HG03521 (cell line): ENCODE measurements around the gene CPPED1.
"Not testable (repeated sequence)": the region's sequence is repeated elsewhere in the genome, so short reads cannot be mapped to it uniquely, and the experiment has no call there.

Experiments
- ATAC-seq: cut with Tn5 transposase; IDR thresholded peaks from one replicate; pipeline ENCODE4 v1.9.1; 2021; ENCODE audit warnings: mild to moderate bottlenecking, moderate library complexity; ENCODE audit not compliant: unreplicated experiment

CPPED1 gene

GRCh38 chr16:12803203-12804093 lies at the start of gene CPPED1:
CPPED1 (minus strand) TSS chr16:12803887; CDS start chr16:12803776, 111 bp downstream.
- peak; percentile 90 for ATAC-seq

- no peak for ATAC-seq
These were observed 46.5 kb upstream of the CPPED1 start for GRCh38 chr16:12850186-12850585.

GRCh38 chr16:12846592-12846991 lies 42.9 kb upstream of the CPPED1 start:
- ATAC-seq: no peak

GRCh38 chr16:12845282-12845681 lies 41.6 kb upstream of the CPPED1 start:
- ATAC-seq: no peak

- ATAC-seq: no peak
These were observed 34.1 kb upstream of the CPPED1 start for GRCh38 chr16:12837756-12838155.

GRCh38 chr16:12837291-12837690 lies 33.6 kb upstream of the CPPED1 start:
- no peak for ATAC-seq

GRCh38 chr16:12833926-12834325 lies 30.2 kb upstream of the CPPED1 start:
- no peak for ATAC-seq

- no peak for ATAC-seq
These were observed 25.6 kb upstream of the CPPED1 start for GRCh38 chr16:12829096-12829888.

GRCh38 chr16:12828206-12828605 lies 24.5 kb upstream of the CPPED1 start:
- no peak for ATAC-seq

- no peak for ATAC-seq
These were observed 22.9 kb upstream of the CPPED1 start for GRCh38 chr16:12826559-12826958.

GRCh38 chr16:12819126-12820117 lies 15.7 kb upstream of the CPPED1 start:
- ATAC-seq: no peak

- ATAC-seq: no peak
These were observed 14.6 kb upstream of the CPPED1 start for GRCh38 chr16:12818326-12818725.

- not testable (repeated sequence) for ATAC-seq
These were observed 13.1 kb upstream of the CPPED1 start for GRCh38 chr16:12816791-12817214.

GRCh38 chr16:12815361-12815760 lies 11.7 kb upstream of the CPPED1 start:
- ATAC-seq: no peak

- not testable (repeated sequence) for ATAC-seq
These were observed 10.0 kb upstream of the CPPED1 start for GRCh38 chr16:12813734-12814133.

GRCh38 chr16:12813321-12813720 lies 9.6 kb upstream of the CPPED1 start:
- not testable (repeated sequence) for ATAC-seq

- ATAC-seq: no peak
These were observed 8.0 kb upstream of the CPPED1 start for GRCh38 chr16:12811441-12812383.

- no peak for ATAC-seq
These were observed 1.4 kb upstream of the CPPED1 start for GRCh38 chr16:12805066-12805465.

GRCh38 chr16:12804395-12804794 lies 708 bp upstream of the CPPED1 start:
- ATAC-seq: no peak
